ENCODE measurements around the gene IP6K3. TPM values are rescaled to one million over a fixed set of nuclear protein-coding genes. Genes with fewer than 3 reads are reported as not detected.

The IP6K3 gene
- polyA plus RNA-seq, 1 of the 3 experiments (the other 2 are of a cell fraction): 0.21 TPM

DNA sequence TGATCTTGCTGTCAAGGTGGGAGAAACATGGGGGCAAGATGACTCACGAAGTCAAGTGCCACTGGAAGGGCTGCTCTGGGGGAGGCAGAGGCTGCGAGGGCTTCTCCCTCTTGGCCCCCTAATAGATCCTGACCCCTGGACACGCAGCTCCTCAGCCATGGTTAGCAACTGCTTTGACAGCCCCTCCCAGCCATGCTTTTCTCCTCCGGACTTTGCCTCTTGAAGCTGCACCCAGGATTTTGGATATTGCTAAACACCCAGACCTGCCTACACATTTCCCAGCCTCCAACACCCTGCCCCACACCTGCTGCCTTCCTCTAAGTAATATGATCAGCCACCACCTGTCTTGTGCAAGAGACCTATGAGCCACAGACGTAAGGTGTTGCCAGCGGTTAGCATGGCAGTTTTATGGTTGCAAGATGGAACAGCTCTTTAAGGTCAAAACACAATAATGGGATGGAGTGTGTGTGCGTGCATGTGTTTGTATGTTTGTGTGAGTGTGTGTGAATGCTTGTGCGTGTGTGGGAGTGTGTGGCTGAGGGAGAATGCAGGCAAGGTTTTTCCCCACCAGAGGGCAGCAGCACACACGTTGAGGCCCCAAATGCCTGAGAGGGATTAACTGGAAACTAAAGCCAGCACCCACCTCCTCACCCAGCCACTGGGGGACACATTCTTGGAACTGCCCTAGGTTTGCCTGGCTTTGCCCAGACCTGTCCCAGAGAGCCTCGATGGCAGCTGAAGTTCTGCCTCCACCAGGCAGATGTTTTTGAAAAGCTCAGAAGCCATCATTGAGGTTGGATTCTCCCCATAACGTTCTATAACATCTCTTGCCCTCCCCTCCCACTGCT lies 2.5 kb downstream of the IP6K3 start (continued):
- TF ChIP-seq, protein P1, sequence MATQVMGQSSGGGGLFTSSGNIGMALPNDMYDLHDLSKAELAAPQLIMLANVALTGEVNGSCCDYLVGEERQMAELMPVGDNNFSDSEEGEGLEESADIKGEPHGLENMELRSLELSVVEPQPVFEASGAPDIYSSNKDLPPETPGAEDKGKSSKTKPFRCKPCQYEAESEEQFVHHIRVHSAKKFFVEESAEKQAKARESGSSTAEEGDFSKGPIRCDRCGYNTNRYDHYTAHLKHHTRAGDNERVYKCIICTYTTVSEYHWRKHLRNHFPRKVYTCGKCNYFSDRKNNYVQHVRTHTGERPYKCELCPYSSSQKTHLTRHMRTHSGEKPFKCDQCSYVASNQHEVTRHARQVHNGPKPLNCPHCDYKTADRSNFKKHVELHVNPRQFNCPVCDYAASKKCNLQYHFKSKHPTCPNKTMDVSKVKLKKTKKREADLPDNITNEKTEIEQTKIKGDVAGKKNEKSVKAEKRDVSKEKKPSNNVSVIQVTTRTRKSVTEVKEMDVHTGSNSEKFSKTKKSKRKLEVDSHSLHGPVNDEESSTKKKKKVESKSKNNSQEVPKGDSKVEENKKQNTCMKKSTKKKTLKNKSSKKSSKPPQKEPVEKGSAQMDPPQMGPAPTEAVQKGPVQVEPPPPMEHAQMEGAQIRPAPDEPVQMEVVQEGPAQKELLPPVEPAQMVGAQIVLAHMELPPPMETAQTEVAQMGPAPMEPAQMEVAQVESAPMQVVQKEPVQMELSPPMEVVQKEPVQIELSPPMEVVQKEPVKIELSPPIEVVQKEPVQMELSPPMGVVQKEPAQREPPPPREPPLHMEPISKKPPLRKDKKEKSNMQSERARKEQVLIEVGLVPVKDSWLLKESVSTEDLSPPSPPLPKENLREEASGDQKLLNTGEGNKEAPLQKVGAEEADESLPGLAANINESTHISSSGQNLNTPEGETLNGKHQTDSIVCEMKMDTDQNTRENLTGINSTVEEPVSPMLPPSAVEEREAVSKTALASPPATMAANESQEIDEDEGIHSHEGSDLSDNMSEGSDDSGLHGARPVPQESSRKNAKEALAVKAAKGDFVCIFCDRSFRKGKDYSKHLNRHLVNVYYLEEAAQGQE (IDR thresholded peaks at IDR 0.05; ENCODE audit: low read depth, low read length): no peak
- TF ChIP-seq GATA2 (CRISPR knock-in tag; IDR thresholded peaks at IDR 0.05) (no peak), NFIC (IDR thresholded peaks at IDR 0.05; ENCODE audit: borderline replicate concordance) (no peak), SMC3 (IDR thresholded peaks at IDR 0.05; ENCODE audit: low read depth, low read length) (peak; percentile 94), USF1 (IDR thresholded peaks at IDR 0.05; ENCODE audit: borderline replicate concordance, low read depth) (no peak), IRF3 (IDR thresholded peaks at IDR 0.05; ENCODE audit: low read depth, low read length) (no peak), TAF1 (IDR thresholded peaks at IDR 0.05; ENCODE audit: borderline replicate concordance, low read depth, low read length) (no peak), NRF1 (IDR thresholded peaks at IDR 0.05; ENCODE audit: low read depth, low read length) (no peak), EP300 (IDR thresholded peaks at IDR 0.05; ENCODE audit: borderline replicate concordance in 1 of 2, low read depth in 1 of 2, low read length in 1 of 2) (no peak), POLR2AphosphoS5 (IDR thresholded peaks at IDR 0.05; ENCODE audit: low read depth, low read length) (no peak), EZH2phosphoT487 (IDR thresholded peaks at IDR 0.05; ENCODE audit: borderline replicate concordance, low read depth) (no peak), RCOR1 (IDR thresholded peaks at IDR 0.05; ENCODE audit: low read length) (no peak), CHD2 (IDR thresholded peaks at IDR 0.05; ENCODE audit: low read length, partially characterized antibody) (peak; percentile 20), ELF1 (IDR thresholded peaks at IDR 0.05) (no peak)
- TF ChIP-seq, protein P2, sequence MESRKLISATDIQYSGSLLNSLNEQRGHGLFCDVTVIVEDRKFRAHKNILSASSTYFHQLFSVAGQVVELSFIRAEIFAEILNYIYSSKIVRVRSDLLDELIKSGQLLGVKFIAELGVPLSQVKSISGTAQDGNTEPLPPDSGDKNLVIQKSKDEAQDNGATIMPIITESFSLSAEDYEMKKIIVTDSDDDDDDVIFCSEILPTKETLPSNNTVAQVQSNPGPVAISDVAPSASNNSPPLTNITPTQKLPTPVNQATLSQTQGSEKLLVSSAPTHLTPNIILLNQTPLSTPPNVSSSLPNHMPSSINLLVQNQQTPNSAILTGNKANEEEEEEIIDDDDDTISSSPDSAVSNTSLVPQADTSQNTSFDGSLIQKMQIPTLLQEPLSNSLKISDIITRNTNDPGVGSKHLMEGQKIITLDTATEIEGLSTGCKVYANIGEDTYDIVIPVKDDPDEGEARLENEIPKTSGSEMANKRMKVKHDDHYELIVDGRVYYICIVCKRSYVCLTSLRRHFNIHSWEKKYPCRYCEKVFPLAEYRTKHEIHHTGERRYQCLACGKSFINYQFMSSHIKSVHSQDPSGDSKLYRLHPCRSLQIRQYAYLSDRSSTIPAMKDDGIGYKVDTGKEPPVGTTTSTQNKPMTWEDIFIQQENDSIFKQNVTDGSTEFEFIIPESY (IDR thresholded peaks at IDR 0.05; ENCODE audit: borderline replicate concordance, low read depth): no peak

Measured in SK-N-SH (cell line).